Kidney capillary endothelial cell (primary cell): ENCODE results near the gene CLDN11.

Source experiments
- DNase-seq: peaks from one replicate; pipeline ENCODE4 v3.0.0-alpha.2; 2018; ENCODE audit warnings: low spot score

CLDN11 gene

DNA sequence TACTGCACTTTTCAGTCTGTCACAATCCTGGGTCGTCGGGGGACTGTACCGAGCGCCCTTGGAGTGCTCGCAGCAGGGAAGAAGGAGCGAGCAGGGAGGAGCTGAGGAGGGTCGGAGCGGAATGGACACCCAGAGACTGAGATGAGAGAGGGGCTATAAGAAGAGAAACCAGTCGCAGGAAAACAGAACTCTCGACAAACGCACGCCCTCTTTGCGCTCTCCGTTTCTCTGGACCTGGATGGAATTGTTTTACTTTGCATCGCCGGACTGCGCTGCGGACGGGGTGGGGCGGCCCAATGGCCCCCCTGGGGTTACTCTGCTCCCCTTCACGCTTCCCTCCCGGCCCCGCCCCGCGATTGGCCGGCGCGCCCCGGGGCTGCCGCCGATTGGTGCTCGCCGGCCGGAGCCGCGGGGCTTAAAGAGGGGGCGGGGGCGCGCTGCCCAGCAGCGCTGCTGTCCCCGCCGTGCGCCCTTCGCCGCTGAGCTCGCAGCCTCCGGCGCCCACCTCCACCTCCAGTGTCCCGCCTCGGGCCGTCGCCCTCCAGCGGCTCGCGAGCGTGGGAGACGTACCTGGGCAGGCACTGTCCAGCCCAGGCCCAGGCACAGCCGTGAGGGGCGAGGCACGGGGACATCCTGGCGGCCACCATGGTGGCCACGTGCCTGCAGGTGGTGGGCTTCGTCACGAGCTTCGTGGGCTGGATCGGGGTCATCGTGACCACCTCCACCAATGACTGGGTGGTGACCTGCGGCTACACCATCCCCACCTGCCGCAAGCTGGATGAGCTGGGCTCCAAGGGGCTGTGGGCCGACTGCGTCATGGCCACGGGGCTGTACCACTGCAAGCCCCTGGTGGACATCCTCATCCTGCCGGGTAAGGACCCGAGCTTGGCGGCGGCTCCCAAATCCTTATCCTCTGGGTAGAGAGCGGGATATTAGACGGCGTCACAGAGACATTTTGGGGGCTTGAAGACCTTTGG, at the start of gene CLDN11:
TSS of gene CLDN11 (plus strand) at position 447 of the 977 bp plus-strand sequence. CDS start at position 646, 199 bp downstream.
- DNase-seq: no peak

DNA sequence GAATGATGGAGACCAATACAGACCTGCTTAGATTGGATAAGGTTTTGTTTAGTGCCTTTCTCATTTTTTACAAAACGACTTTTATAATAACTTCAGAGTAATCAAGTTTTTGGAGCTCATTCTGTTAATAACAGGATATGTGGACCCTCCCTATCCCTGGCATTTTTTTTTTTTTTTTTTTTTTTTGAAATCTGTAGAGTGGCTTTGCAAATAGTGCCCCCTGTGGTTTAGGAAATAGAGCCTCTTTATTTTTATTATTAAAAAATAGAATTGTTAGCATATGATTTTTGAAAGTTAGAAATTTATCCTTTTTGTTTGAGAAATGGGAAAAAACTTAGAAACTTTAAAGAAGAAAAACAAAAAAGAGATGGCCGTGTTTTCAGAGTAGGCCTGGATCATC, 49.7 kb upstream of the CLDN11 start:
- DNase-seq: no peak

DNA sequence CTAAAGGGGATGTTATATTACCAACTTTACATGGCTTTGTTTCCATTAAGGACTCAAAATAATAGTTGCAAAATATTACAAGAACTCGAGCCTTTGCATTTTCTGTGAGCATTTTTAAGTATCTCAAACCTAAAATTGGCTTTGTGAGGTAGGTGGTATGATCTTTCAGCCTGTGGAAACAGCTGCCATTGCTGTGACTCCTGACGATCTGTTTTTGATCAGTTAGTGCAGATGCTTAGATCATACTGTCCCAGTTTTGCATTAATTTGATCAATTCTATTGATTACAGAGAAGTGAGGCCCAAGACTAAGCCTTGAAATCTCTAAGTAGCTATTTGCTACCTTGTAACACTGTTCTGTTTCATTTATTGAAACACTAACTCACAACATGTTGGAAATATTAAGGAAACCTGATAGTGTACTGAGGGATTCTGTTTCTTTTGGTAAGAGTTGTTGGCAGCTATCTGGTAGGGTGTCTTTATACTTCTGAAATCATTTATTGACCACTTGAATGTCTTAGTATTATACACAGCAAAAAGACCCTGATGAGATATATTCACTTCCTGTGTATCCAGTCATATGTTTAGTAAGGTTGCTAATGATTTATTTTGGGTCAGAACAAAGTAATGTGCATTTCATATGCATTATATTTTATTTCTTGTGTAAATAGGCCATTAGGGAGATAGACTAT, 46.3 kb upstream of the CLDN11 start:
- DNase-seq: no peak

DNA sequence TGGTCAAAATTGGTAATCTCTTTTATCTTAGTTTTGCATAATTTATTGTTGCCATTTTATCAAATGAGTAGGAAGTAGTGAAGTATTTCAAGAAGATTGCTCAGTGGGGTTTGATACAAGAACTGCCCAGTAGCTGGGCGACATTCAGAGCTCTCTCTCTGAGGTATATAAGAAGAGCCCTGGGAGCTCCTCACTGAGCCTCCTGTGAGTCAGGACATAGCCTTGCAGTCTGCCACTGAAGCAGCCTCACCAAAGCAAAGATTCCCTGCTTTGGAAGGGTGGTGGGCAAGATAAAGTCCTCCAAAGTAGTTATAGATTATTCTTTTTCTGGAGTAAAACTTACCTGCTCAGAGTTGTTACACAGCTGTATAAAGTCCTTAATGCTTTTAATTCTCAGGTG, 35.1 kb upstream of the CLDN11 start:
- no peak for DNase-seq

DNA sequence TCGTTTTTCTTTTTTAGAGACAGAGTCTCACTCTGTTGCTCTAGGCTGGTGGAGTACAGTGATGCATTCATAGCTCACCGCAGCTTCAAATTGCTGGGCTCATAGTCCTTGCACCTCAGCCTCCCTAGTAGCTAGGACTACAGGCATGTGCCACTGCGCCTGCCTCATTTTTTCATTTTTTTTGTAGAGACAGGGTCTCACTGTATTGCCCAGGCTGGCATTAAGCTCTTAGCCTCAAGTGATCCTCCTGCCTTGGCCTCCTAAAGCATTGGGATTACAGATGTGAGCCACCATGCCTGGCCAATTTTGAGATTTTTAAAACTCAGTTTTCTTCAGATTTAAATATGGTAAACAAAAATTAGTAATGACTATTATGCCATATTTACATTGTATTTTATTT, 32.2 kb upstream of the CLDN11 start:
- no peak for DNase-seq

DNA sequence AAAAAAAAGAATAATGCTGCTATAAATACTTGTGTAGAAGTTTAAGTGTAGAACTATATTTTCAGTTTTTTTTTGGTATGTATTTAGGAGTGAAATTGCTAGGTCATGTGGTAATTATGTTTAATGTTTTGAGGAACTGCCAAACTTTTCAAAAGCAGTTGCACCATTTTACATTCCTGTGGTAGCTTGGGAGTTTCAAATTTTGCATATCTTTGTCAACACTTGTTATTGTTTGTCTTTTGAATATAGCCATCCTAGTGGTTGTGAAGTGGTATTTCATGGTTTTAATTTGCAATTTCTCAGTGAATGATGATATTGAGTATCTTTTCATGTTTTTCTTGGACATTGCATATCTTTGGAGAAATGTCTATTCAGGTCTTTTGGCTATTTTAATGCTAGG, 30.7 kb upstream of the CLDN11 start:
- no peak for DNase-seq

DNA sequence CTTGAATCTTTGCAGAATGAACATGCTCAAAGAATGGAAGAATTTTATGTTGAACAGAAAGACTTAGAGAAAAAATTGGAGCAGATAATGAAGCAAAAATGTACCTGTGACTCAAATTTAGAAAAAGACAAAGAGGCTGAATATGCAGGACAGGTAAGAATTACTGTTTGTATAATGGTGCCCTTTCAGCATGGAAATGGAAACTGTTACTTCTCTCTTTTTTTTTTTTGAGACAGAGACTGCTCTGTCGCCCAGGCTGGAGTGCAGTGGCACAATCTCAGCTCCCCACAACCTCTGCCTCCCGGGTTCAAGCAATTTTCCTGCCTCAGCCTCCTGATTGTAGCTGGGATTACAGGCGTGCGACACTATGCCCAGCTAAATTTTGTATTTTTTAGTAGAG, 27.6 kb upstream of the CLDN11 start:
- DNase-seq: no peak

DNA sequence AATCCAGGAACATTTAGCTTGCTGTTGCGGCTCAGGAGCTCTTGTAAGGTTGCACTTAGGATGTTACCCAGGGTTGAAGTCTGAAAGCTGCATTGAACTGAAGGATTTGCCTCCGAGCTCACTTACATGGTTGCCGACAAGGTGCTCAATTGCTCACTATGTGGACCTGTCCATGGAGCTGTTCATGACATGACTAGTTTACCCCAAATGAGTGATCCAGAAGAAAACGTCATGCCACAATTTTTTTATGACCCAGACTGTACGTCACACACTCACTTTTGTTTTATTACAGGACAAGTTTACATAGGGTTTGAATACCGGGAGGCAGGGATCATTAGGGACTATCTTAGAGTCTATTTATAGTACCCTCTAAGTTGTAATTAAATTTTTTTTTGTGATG, 21.0 kb upstream of the CLDN11 start:
- DNase-seq: no peak

DNA sequence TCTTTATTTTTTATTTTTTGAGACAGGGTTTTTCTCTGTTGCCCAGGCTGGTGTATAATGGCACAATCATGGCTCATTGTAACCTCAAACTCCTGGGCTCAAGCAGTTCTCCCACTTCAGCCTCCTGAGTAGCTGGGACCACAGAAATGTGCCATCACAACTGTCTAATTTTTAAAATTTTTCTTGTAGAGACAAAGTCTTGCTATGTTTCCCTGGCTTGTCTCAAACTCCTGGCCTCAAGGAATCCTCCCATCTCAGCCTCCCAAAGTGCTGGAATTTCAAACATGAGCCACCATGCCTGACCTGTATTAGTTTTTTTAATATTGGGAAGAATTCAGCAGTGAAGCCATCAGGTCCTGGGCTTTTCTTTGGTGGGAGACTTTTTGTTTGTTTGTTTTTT, 13.6 kb upstream of the CLDN11 start:
- DNase-seq: no peak

DNA sequence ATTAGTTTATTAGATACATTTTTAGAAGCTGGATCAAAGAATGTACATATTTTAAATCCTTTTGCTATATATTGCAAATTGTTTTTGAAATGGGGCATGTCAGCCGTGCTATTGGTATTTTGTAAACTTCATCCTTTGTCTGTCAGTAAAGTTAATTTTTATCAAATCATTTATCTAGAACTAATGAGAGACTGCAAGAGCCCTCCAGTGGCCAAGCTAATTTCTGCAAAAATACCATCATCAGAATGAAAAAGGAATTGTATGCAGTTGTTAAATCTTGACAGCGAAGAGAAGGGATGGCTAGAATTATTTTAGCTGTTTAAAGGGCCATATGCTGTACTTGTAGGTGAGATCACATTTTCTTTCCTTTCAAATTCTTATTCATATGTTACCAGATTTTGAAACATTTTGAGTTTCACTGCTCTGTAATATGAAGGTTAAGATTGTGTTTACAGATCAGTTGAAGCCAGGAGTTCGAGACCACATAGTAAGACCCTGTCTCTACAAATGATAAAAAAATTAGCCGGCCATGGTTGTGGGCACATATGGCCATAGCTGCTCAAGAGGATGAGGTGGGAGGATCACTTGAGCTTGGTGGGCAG, 8.1 kb upstream of the CLDN11 start:
- no peak for DNase-seq

DNA sequence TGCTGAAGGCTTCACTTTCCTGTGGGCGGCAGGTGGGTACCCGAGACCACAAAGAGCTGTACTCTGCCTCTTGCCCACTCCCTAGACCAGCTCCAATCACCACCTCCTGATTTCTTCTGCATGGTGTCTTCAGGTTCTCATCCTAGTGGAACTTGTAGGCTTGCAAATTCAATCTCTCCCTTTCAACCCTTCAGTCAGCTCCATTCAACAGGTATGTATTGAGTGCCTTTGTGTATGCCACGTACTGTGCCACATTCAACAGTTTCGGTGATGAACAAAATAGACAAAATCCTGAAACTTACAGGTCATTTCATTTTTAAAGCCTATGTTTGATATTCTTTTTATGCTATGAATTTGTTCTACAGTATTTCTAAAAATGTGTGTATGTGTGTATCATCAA, 5.4 kb upstream of the CLDN11 start:
- no peak for DNase-seq

DNA sequence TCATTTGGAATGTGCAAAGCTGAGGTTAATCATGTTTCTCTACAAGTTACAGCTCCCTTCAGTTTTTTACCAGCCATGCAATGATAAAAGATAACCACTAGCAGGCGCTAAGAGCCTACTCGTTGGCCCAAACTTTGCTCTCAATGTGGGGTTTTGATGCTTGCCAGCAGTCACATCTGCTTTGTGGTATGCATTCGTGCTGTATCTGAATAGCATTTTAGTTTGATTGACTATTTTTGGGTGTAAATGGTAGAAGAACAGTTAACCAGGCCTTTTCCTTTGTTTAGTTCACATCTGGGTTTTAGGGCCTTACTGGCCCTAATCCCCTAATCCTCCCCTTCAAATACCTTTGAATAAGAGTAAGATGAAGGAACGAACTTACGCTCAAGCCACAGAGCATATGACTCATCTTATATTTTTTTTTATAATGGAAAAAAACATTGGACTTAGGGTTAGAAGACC, 4.4 kb upstream of the CLDN11 start:
- peak; percentile 62 for DNase-seq

DNA sequence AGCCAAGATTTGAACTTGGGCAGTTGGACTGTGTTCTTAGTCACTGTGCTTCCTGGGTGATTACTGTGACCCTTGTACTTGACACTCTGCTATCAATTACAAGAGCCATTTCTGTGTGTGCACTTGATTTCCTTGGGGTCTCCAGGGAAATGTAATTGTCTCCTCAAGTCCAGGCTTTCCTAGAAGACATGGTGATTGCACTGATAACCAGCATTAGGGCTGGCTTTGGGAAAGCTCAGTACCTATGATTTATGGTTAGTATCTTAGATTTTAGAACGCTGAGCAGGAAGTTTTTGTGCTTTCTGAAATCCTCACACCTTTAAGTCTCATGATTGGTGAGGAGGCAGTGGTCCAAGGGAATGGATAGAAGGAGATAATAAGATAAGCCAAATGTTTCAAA, 1.6 kb upstream of the CLDN11 start:
- DNase-seq: no peak

DNA sequence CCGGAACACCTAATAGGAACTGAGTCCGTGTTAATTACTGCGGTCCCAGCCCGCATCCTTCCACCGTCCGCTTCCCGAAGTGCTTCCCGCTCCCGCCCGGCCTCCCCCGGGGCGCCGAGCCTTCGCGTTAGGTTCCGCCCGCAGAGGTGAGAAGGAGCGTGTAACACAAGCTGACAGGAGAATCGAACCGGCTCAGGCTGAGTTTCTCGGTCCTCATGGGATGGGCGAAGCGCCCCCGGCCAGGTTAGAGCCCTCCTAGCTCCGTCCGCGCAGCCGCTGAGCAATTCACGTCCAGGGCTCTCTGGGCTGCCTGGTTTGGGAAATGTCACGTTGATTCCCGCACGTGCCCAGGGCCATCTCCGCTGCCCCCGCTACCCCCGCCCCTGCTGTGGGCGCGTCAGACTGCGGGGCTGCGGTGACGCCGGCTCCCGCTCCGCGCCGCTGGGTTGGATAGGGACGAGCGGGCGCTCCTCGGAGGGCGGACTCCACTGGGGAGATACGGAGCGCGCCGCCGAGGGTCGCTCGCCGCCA, 954 bp downstream of the CLDN11 start:
- no peak for DNase-seq

DNA sequence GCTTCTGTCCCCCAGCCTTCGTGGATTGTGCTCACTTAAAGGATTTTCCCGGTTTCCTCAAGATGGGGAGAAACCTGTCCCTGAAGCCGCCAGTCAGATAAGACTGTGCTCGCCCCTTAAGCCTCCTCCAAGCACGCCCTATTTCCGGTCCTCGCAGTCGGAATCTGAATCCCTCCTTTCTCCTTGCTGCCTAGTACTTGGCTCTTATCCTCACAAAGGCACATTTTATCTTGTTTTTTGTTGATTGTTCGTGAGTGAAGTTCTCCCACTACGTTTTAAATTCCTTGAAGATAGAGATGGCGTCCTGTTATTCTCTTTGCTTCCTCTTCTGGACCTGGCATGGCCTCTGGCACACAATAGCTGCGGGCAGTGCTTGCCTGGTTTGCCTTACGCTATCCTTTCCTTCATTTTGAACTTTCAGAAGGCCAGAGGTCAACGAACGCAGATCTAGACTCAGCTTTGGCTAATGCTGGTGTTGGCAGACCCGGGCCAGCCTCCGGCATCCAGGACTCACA, 1.7 kb downstream of the CLDN11 start:
- no peak for DNase-seq

DNA sequence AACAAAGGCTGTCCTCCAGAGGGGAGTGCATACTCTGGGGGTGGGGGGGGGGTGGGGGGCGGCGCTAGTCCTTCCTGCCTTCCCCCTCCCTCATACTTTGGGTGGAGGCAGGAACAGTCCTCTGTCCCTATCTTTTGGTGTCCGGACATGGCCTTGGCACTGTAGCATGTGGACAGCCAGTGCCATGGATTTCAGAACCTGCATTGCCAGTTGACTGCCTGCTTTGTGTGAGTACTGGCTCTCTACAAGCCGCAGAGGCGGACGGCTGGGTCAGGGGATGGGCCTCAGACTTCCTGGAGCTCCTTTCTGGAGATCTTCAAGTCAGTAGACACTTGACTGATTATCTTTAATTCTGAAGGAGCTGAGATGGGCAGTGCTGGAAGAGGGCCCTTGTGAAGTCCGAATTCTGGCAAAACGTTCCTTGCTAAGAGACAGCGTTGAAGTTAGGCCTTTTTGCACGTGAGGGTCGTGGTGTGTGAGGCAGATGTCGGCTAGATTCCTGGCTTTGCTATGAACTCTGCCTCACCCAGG, 2.5 kb downstream of the CLDN11 start:
- no peak for DNase-seq

DNA sequence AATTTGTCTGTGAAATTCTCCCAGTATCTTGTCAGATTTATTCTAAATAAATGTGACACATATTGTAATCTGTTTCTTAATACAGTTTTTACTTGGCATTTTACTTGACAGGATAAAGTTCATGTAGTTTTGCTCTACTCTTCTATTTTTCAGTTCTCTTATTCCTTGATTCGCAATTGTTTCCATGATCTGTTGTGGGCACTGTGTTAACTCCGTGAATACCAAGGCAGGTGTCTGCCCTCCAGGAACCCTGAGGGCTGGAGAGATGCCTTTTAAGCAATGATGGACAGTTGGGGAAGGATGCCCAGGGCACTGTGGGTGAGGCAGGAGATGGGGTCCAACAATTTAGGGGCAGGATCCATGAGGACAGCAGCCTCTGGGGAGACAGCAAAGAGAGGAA, 3.1 kb downstream of the CLDN11 start:
- DNase-seq: no peak

DNA sequence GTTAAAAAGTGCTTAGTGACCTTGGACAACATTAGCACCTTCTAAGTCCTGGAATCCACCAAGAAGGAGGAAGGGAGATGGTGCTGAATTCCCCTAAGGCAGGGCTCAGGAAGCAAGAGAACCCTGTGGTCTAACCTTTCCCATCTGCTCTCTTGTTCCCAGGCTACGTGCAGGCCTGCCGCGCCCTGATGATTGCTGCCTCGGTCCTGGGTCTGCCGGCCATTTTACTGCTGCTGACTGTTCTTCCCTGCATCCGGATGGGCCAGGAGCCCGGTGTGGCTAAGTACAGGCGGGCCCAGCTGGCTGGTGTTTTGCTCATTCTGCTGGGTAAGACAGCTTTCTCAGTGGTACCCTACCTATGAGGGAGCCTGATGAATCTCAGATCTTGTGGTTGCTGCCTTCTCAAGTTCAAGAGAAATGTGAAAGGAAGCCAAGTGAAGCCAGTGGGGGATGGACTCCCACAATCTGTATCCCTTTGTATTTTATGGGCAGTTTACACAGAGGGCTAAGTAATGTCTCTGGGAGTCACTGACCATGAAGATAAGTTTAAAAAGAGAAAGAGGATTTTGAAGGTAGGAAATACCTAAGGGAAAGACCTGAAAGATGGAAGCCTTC, 4.4 kb downstream of the CLDN11 start:
- DNase-seq: no peak

DNA sequence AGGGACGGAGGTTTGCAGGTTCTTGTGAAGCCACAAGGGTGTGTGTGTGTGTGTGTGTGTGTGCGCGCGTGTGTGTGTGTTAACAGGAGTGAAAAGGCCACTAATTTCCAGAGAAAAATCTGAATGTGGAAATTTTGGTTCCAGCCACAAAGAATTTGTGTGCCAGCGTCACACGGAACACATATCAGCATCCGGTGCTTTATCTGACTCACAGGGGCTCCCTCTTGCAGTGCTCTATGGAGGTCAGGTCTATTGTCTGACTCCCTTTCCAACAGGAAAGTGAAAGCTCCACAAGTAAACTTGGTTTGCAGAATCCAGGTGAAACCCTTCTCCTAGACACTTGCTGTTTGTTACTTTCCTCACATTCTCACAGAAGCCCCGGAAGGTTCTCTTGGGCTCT, 6.2 kb downstream of the CLDN11 start:
- DNase-seq: no peak

DNA sequence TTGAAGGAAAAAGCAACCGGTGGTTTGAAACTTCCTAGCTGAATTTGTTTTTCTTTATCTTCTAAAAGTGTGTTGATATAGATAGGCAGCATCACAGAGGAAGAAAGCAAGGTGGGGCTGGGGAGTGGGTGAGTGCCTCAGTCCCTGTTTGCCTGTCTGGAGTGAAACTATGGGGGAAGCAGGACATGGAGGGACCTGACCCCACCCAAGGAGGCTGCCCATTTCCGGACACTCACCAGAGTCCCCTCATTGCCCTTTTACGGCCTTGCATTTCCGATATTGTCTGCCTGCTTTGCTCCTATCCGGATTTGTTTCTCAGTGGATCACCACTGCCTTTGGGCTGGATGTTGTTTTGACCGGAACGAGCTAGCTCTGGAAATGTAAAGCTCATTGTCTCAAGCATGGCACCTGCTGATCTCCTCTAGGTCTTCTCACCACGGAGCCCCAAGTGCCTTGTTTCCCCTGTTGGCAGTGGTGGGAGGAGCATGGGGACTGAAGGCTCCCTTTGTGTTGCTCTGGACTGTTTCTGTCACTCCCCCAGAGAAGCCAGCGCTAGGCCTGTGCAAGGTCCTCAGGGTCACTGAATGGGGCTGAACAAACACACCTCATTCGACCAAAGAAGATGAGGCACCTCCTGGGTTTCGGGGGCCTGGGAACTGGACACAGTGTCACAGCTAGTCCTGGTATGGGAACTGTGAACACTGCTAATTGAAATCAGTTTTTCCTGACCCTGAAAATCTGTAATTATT, 7.0 kb downstream of the CLDN11 start:
- DNase-seq: no peak

DNA sequence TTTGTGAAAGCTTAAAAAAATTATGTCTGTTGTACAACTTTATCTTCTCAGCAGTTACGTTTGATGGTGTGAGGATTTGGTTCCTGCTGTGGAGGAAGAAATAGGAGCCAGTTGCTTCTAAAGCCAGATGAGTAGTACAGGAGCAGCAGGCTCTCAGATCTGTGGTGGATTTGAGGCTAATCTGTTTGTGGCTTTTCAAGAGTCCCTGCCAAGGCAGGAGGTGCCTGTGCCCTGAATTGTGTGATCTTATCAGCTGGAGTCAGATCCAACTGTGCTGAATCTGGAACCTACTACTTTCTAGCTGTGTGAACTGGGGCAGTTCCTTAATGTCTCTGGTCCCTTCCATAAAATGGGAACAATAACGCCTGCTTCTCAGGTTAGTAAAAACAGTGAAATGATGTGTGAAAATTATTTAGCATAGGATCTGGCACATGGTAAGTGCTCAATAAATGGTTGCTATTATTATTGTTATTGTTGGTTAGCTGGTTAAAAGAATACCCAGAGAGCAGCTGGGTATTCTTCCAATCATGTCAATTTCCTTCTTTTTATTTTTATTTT, 7.7 kb downstream of the CLDN11 start:
- DNase-seq: no peak
